HG03095 (cell line): ENCODE data around the gene TCEAL2.
"Not testable (repeated sequence)": the region's sequence is repeated elsewhere in the genome, so short reads cannot be mapped to it uniquely, and the experiment has no call there.

Experiments used
- ATAC-seq: cut with Tn5 transposase; IDR thresholded peaks from one replicate; pipeline ENCODE4 v1.9.1; 2021; ENCODE audit warnings: moderate library complexity; ENCODE audit not compliant: unreplicated experiment

The TCEAL2 gene

DNA sequence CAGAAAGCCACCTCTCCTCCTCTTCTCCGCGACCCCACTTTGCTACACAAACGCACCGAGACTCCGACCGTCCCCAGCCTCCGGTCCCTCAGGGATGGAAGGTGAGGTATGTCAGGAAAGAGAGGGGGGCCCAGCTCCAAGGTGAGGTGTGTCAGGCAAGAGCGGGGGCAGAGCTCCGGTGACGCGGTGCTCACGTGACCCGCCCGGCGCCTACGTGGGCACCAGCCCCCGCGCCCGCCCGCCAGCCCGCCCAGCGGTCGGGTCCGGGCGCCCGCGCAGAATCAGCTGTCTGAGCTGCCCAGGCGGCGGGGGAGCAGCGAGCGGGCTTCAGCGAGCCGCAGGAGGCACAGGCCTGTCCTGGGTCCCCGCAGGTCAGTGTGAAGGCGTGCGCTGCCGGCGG, at the start of gene TCEAL2:
Gene TCEAL2 (plus strand): TSS at position 244 of the 400 bp plus-strand sequence. CDS start 1,152 bp downstream, outside the sequence.
- ATAC-seq: not testable (repeated sequence)

DNA sequence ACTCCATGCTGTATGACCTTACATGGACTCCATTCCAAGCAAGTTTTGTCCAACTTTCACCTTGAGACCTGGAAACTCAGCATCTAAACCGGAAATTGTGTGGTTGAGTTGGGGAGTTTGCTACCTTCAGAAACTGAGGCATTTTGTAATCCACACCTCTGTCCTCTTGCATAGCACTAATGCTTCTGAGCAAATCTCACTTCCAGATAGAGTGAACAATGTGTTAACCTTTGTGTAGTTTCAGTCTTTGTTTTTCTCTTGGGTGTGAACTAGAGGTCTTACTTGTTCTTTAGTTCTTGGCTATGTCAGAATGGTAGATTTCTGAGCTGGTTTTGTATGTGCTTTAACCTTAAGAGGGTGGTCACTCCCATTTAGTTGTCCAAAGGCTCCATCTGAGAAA, 48.1 kb upstream of the TCEAL2 start:
- ATAC-seq: no peak

DNA sequence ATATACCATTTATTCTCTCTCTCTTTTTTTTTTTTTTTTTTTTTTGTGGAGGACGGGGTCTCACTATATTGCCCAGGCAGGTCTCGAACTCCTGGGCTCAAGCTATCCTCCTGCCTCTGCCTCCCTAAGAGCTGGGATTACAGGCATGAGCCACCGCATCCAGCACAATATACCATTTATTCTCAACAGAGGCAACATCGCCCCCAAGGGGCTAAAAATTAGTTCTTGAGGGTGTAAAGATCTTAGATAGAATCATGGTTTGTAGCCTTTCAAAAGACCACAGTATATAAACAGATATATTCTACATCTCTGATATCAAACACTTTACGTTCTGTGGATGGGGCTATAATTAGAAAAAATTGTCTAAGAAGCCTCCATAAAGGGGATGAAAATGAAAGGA, 39.8 kb upstream of the TCEAL2 start:
- ATAC-seq: no peak

DNA sequence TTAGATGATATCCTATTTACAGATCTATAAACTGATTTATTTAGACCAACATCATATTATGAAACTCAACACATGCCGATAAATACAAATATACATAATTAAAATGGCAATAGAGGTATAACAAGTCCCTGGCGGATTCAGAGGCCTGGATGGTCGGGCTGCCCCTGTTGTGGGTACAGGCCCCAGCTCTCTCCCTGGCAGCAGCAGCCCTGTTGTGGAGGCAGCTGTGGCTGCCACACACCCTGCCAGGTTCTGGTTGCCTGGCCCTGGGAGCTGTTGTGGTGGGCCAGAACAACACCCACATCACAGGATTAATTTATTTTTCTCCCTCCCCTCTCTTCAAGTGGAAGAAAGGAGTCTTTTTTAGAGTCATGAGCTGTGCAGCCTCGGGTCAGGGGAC, 12.1 kb upstream of the TCEAL2 start:
- no peak for ATAC-seq

DNA sequence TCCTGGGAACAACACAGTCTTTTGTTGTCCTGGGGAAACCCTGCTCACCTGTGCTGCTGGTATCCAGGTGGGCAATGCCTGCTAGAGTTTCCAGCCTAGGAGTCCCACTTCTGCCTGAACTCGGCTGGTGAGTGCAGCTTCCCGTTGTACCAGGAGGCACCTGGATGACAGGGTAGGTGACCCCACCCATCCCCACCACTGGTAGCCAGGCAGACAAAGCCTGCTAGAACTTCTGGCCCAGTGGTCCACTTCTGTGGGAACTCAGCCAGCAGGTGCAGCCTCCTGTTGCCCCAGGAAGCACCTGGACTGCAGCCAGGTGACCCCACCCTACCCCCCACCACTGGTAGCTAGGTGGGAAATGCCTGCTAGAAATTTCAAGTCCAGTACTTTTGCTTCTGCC, 9.7 kb upstream of the TCEAL2 start:
- ATAC-seq: no peak

DNA sequence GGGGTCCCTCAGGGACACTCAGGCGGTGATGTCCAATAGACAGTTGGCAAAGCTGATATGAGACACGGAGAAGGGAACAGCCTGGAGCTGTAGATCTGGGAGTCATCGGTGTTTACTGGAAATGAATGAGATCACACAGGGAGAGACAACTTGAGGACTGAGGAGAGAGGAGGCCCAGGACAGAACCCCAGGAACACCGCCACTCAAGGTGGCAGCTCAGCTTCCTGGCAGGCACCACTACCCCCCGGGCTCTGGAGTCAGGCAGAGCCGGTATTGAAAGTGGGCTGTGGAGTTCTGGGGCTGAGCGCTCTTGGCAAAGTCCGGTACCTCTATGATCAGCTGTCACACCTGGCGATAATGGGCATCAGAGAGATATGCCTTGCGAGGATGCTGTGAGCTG, 465 bp upstream of the TCEAL2 start:
- not testable (repeated sequence) for ATAC-seq

DNA sequence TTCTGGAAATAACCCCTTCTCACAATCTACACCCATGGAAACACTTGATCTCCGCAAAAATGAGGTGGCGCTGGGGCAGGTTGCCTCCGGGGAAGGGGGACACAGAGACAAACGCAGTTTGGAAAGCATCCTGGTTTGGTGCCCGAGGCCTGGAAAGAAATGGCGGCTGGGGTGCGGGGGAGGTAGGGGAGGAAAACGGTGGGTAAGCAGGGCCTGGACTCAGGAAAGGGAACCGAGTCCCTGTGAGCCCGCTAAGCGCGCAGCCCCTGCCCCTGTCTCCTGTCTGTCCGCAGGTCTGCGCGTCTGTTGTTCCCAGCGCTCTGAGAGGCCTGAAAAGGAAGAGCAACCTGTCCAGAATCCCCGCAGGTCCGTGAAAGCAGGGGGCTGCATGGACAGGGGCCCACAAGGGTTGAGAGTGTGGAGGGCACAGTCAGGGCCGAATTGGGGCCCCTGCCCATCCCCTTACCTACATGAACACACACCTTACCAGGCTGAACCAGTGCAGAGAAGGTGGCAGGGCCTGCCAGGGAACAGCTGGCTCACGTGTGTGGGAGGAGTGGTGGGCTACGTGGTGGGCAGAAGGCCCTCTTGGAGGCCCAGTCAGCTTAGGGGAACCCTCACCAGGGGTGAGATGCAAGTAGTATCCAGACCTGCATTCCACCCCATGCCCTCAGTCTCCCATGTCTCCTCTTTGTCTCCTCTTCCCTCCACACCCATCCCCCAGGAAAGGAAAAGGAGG, 770 bp downstream of the TCEAL2 start:
- ATAC-seq: not testable (repeated sequence)

DNA sequence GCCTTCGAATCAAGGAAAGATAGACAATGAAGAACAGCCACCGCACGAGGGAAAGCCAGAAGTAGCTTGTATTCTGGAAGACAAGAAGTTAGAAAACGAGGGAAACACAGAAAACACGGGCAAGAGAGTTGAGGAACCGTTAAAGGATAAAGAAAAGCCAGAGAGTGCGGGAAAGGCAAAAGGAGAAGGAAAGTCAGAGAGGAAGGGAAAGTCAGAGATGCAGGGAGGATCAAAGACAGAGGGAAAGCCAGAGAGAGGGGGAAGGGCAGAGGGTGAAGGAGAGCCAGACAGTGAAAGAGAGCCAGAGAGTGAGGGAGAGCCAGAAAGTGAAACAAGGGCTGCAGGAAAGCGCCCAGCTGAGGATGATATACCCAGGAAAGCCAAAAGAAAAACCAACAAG, 1.4 kb downstream of the TCEAL2 start:
- ATAC-seq: no peak

DNA sequence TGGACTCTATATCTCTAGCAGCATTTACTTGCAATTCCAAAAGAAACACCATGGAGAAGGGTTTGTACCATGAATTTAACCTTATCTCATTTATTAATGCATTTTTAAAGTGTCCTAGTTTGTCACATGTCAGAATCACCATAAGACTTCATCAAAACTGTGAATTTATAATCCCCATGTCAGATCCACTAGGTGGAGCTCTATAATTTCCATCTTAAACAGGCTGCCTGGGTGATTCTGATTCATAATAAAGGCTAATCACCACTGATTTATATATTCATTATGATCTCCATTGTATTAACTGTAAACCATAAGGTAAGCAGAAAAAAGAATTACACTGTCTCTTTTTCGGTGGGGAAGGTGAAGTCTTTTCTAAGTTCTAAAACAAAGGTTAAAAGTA, 4.0 kb downstream of the TCEAL2 start:
- ATAC-seq: no peak

DNA sequence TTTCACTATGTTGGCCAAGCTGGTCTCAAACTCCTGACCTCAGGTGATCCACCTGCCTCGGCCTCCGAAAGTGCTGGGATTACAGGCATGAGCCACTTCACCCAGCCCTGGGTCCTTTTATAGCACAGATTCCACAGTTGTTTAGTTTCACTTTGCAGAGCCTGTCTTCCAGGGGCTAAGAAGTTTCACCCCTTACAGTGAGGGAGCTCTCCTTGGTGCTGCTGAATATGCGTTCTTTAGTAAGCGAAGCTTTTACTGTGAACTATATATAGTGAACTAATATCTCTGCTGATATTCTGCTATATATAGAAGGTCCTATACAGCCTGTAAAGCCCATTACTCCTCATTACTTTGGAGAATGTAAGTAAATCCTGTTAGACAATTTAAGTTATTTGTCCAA, 12.6 kb downstream of the TCEAL2 start:
- ATAC-seq: no peak

DNA sequence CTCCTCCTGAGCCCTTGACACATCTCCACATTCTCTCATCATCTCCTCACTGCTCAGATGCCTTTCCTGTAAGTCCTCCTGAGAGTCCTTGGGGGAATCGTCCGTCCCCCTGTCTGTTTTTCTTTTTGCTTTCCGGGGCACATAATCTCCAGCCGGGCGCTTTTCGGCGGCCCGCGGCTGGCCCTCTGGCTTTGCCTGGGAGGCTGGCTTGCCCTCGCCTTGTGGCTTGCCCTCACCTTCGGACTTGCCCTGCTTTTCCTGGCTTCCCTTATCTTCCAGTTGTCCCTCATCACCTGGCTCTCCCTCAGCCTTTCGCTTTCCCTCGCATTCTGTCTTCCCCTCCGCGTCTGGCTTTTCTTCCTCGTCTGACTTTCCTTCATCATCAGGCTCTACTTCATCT, 15.4 kb downstream of the TCEAL2 start:
- not testable (repeated sequence) for ATAC-seq

DNA sequence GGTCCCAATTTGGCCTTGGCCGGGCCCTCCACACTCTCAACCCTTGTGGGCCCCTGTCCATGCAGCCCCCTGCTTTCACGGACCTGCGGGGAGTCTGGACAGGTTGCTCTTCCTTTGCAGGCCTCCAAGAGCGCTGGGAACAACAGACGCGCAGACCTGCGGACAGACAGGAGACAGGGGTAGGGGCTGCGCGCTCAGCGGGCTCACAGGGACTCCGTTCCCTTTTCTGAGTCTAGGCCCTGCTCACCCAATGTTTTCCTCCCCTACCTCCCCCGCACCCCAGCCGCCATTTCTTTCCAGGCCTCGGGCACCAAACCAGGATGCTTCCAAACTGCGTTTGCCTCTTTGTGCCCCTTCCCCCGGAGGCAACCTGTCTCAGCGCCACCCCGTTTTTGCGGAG, 16.2 kb downstream of the TCEAL2 start:
- not testable (repeated sequence) for ATAC-seq

DNA sequence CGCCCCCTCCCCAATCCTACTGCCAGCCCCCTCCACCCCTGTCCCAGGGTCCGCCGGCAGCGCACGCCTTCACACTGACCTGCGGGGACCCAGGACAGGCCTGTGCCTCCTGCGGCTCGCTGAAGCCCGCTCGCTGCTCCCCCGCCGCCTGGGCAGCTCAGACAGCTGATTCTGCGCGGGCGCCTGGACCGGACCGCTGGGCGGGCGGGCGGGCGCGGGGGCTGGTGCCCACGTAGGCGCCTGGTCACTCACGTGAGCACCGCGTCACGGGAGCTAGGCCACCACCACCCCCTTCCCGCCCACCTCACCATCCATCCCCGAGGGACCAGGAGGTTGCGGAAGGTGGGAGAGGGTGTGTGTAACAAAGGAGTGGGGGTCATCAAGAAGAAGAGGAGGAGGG, 16.8 kb downstream of the TCEAL2 start, which contains the start of gene TCEAL6:
Gene TCEAL6 (minus strand): TSS at position 208 of the 400 bp plus-strand sequence.
- not testable (repeated sequence) for ATAC-seq

DNA sequence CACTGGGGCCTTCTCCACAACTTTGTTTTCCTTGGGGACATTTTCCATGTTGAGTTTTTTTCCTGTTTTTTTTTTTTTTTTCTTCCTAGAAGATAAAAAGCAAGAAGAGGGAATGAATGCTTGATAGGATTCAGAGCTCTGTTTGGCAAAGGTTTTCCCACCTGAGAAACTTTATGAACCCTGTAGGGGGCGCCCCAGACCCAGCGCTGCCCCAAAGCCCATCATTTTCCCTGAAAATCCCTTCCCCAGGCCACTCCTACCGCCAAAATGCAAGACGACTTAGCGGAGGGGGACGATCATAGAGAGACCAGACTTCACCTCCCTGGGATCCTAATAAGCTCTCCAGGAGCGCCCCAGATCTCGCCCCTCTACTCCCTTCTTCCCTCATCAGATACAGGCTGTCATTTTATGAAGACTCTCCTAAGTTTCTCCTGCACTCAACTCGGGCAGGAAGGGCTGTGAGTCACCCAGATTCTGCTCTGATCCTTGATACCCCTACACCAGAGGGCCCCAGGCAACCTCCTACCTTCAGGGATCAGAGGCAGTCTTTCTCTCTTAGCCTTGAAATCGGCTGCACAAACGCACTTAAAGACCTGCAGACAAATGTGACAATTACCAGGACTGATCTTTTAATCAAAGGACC, 28.9 kb downstream of the TCEAL2 start:
- ATAC-seq: no peak

DNA sequence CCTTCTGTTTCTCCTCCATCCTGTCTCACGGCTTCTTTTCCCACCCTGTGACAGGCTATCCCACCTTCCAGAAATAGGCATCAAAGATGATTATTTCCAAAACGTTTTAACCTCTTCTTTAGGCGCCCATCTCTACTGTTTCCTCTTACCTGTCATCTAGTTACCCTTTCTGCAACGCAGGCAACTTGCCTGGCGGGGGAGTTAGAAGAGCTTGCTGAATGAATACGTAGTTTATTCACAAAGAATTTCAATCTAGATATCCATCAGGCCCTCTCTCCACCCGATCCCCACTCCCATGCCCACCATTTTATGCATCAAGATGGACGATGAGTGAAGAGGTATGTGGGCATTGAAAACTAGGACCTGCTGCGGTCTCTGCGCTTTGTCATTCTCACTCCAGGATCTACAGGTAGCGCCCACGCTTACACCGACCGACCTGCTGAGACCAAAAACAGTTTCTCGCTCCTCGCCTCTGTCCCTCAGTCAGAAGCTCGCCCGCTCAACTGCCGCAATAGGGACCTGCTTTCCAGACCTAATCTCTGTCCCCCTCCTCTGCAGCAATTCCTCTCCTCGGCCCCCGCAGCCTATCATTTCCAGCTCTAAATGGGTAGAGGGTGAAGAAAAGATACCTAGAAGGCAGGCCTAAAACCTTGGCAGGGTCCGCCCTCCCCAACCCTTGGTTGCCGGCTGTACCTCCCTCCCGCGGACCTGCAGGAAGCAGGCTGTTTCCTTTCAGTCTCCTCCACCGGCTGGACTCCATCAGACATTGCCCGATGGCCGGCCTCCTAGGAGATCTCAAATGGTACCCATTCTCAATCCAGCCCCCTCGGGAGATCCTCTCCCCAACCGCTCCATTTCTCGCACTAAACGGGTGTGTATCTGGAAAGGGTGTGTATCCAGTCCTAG, 29.7 kb downstream of the TCEAL2 start:
- ATAC-seq: peak; percentile 33

DNA sequence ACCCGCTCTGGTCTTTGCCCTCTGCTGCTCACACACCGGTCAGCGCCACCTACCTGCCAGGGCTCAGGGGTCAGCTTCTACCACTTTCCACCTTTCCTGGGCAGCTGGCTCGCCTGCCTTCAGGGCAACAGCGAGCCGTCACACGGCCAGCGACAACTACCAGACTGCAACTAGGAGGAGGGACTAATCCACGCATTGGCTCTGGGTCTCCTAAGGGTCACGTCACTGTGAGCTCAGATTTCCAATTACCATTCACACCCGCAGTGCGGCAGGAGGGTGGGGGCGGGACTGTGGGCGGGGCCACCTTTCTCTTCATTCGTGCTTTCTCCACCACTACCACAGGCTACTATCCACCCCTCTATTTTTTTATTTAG, 30.3 kb downstream of the TCEAL2 start, which contains the start of gene BEX5:
Gene BEX5 (minus strand): TSS at position 172 of the 374 bp plus-strand sequence. CDS start 1,712 bp downstream, outside the sequence.
- peak; percentile 97 for ATAC-seq
